ENCODE data around the gene ZMIZ1.
A peak's percentile ranks its signal among the peaks of the same experiment; 100 is the strongest.

The ZMIZ1 gene

DNA sequence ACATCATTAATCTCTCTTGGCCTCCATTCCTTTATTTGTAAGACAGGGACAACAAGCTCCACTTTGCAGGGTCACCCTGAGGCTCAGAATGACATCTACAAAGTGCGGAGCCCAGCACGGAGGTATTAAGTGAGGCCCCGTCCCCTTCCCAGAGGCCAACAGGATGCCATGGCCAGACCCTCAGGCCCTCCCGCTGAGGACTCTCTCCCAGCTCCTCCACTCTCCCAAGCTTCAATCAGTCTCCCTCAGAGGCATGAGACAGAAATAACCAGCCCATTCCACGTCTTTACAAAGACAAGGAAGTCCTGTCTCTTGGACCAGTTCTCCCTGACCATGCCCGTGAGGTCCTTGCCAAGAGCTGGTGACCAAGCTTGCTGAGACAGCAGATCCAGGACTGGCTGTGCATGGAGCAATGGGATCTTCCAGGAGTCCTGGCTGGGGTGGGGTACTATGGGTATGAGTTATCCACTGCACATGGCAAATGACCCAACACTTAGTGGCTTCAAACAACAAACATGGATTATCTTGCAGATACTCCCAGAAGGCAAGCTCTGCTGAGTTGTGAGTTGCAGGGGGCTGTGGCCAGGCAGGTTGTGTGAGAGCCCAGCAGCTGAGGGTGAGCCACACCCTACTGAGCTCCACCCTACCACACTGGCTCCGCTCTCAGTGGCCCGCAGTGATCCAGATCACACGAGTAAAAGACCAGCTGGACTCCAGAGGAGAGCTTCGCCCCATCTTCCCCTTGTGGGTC, 274.2 kb downstream of the ZMIZ1 start:
- DNase-seq (ENCODE audit: low read depth in 2 of 2) = no peak

GRCh38 chr10:79344502-79345195, 275.9 kb downstream of the ZMIZ1 start:
- DNase-seq (ENCODE audit: low read depth in 2 of 2) = no peak

GRCh38 chr10:79345241-79346011, 276.7 kb downstream of the ZMIZ1 start:
- DNase-seq (ENCODE audit: low read depth in 2 of 2) = no peak

- no peak for DNase-seq (ENCODE audit: low read depth in 2 of 2)
Observed at GRCh38 chr10:79346012-79346340, 277.2 kb downstream of the ZMIZ1 start.

- DNase-seq (ENCODE audit: low read depth in 2 of 2) = no peak
Observed at GRCh38 chr10:79346388-79347225, 277.8 kb downstream of the ZMIZ1 start.

GRCh38 chr10:79347226-79347893, 278.6 kb downstream of the ZMIZ1 start, which contains the start of gene PPIF:
Gene PPIF (plus strand): TSS chr10:79347469. CDS start chr10:79347549, 80 bp downstream.
- peak; percentile 93 for DNase-seq (ENCODE audit: low read depth in 2 of 2)

GRCh38 chr10:79347894-79348639, 279.3 kb downstream of the ZMIZ1 start:
- peak; percentile 57 to 74 for DNase-seq (ENCODE audit: low read depth in 2 of 2)

GRCh38 chr10:79348640-79348988, 279.8 kb downstream of the ZMIZ1 start:
- no peak for DNase-seq (ENCODE audit: low read depth in 2 of 2)

DNA sequence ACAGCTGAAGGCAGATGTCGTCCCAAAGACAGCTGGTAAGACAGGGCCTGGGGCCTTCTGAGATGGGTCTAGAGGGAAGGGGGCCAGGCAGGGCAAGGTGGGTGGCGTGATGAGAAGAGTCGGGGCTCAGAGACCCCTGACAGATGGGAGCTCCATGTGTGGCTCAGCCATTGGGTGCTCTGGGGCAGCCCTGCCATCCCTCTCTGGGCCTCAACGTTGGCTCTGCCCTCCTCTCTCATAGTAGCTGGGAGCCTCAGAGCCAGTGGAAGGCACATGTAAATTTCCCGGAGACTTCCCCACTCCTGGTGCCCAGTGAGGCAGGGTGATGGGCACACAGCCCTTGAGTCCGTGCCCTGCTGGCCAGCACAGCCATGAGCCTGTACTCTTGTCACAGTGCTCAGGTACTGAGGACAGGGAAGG, 280.3 kb downstream of the ZMIZ1 start:
- DNase-seq (ENCODE audit: low read depth in 2 of 2) = no peak

- DNase-seq (ENCODE audit: low read depth in 2 of 2) = no peak
Observed at GRCh38 chr10:79349766-79350406, 281.1 kb downstream of the ZMIZ1 start.

DNA sequence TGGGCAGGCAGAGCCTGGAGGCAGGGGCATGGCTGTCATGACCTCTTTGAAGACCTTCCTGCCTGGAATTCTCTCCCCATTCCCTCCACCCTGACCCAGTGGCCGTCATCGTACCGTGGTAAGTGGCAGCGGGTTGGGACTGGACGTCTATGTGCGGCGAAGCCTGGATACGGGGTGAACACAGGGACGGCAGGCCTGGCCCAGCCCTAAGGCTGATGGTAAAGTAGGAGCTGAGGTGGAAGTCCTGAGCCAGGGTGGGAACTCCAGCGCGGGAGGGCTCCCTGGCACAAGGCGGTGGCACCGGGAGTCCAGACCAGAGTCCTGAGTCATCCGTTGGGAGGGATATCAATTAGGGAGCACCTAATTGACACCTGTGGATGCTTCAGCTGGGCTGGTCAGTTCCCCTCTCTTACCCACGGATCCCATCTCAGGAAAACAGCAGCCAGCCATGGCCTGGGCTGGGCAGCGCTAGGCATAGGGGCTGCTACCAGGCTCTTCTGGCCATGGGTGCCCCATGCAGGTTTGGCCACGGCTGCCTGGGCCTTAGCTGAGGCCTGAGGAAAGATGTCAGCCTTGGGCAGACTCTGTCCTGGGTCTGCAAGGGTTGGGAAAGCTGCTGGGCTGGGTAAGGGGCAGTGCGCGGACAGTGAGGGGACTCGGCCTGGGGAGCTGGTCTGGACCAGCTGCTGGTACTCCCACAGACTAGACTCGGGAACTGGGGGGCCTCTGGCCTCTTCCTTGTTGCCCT, 281.8 kb downstream of the ZMIZ1 start:
- DNase-seq (ENCODE audit: low read depth in 2 of 2) = no peak

- DNase-seq (ENCODE audit: low read depth in 2 of 2) = no peak
Observed at GRCh38 chr10:79351332-79351731, 282.6 kb downstream of the ZMIZ1 start.

GRCh38 chr10:79352035-79352877, 283.5 kb downstream of the ZMIZ1 start:
- DNase-seq (ENCODE audit: low read depth in 2 of 2) = no peak

DNA sequence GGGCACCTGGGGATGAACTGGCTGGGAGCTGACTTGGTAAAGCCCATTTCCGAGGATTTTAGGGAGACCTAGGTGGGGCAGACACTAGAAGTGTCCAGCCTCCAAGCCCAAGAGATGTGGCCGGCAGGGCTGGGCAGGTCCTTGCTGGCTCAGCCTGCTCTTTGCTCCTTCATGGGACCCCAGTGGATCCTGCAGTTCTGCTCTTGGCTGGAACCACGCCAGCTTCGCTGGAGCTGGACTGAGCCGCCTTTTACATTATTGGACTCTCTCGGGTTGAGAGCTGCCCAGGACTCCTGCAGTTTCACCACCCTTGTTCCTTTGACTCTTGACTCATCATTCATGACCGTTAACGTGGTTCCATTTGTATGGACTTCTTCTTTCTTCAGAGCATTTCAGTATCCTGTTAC, 284.2 kb downstream of the ZMIZ1 start:
- no peak for DNase-seq (ENCODE audit: low read depth in 2 of 2)

GRCh38 chr10:79353726-79354125, 285.0 kb downstream of the ZMIZ1 start:
- DNase-seq (ENCODE audit: low read depth in 2 of 2) = no peak

DNA sequence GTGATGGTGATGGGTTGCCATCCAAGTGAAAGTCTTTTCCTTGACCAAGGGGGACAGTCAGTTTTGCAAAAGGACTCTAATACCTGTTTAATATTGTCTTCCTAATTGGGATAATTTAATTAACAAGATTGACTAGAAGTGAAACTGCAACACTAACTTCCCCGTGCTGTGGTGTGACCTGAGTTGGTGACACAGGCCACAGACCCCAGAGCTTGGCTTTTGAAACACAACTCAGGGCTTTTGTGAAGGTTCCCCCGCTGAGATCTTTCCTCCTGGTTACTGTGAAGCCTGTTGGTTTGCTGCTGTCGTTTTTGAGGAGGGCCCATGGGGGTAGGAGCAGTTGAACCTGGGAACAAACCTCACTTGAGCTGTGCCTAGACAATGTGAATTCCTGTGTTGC, 285.4 kb downstream of the ZMIZ1 start:
- no peak for DNase-seq (ENCODE audit: low read depth in 2 of 2)

GRCh38 chr10:79354615-79355014, 285.8 kb downstream of the ZMIZ1 start:
- DNase-seq (ENCODE audit: low read depth in 2 of 2) = no peak

GRCh38 chr10:79355420-79356017, 286.8 kb downstream of the ZMIZ1 start:
- DNase-seq (ENCODE audit: low read depth in 2 of 2) = no peak

All from stimulated activated CD4-positive, alpha-beta T cell treated with anti-CD3 and anti-CD28 coated beads, Interleukin-12 subunit alpha, Interleukin-12 subunit beta, amount 100 ng/mL, for 24 hours (primary cell).